ENCODE measurements around the gene PROX2.
A peak's percentile ranks its signal among the peaks of the same experiment; 100 is the strongest.

PROX2 gene

DNA sequence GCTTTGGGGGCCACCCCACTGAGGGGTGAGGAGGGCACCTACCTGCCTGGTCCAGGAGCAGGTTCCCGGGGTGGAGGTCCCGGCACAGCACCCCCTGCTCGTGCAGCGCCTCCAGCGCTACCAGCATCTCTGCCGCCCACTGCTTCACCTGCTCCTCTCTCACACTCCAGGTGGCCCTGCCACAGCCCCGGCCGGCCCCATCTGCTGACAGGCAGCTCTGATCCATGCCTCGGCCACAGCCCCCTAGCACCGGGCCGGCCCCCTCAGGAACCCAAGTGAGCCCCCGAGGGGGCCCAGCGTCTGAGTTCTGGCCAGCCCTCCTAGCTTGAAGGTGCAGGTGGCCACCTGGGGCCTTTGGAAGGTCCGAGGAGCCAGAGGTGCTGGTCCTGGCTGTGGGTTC, 33.6 kb upstream of the PROX2 start:
- DNase-seq (ENCODE audit: low read depth), result no peak

DNA sequence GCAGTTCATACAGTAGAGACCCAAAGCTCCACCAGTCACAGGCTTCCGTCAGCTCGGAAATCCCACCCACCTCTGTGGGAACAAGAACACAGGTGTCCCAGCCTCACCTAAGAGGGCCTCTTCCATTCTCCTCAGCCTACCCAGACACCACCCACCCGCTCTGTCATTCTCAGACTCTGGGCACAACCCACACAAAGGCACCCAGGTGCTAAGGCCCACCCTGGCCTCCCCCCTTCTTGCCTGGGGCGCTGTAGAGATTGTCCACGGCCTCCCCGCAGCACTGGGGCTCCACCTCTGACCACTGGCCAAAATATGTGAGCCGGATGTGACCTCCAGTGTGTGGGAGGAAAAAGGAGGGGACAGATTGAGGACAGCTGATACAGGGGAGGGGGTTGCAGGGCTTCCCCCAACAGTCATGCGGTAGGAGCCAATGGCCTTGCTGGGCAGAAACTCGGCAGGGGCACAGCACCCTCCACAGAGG, 33.0 kb upstream of the PROX2 start:
- no peak for DNase-seq (ENCODE audit: low read depth)

DNA sequence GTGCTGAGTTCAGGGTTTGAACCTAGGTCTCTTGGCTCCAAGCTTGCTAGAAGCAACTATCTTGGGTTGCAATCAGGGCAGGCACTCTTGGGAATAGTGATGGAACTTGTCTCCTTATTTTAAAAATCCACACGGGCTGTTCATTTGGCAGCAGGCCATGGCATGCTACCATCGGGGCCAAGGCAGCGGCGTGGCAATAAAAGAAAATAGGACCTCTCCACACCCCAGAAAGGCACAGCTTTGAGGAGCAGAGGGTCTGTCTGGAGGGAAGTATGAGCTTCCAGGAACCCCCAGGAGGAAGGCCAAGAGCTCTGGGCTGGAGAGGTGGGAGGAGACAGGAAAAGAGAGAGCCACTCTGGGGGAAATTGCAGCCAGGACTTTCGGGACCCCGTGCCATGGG, 31.8 kb upstream of the PROX2 start:
- DNase-seq (ENCODE audit: low read depth), result no peak

DNA sequence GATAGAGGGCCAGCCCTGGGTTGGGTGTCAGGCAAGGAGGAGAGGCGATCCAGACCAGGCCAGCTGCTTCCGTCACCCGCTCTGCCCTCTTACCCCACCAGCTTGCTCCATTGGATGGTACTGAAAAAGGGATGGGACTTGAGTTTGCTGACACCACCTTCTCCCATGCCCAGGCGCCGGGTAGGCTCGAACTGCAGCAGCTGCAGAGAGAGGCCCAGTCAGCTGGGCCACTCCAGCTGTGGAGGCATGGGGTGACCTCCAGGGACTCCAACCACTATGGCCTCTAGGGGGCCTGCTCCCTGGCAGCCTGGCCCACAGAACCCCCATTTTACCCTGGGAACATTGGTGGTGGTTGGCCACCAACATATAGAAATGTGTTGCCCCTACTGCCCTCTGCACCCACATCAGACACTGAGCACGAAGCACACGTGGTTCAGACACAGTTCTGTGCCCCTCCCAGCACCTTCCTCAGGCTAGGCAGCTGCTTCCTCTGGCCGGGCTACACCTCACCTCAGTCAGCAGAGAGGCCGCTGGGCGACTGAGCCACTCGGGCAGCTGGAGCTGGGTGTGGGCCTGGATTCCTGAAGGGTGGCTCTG, 31.1 kb upstream of the PROX2 start:
- DNase-seq (ENCODE audit: low read depth), result no peak

DNA sequence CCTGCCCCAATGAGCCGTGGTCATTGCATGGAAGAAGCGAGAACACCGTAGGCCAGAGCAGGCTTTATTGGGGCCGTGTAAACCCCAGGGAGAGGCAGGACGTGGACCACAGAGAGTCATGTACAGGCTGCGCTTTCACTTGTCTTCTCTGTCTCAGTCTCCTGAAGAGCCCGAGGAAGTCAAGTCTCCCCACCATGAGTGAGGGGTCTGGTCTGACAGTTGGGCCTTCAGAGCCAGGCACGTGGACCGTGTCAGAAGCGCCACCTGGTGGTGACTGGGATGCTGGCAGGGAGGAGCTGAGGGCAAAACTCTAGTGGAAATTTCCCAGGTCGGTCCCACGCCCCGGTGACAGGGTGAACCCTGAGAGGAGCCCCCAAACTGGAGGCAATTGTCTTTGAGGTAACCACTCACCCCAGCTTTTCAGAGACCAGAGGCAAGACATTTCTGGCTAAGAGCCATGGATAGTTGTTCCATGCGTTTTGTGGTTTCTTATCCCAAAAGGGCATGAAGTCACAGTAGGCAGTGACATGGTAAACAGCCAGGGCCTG, 29.7 kb upstream of the PROX2 start:
- peak; percentile 80 for DNase-seq (ENCODE audit: low read depth)

DNA sequence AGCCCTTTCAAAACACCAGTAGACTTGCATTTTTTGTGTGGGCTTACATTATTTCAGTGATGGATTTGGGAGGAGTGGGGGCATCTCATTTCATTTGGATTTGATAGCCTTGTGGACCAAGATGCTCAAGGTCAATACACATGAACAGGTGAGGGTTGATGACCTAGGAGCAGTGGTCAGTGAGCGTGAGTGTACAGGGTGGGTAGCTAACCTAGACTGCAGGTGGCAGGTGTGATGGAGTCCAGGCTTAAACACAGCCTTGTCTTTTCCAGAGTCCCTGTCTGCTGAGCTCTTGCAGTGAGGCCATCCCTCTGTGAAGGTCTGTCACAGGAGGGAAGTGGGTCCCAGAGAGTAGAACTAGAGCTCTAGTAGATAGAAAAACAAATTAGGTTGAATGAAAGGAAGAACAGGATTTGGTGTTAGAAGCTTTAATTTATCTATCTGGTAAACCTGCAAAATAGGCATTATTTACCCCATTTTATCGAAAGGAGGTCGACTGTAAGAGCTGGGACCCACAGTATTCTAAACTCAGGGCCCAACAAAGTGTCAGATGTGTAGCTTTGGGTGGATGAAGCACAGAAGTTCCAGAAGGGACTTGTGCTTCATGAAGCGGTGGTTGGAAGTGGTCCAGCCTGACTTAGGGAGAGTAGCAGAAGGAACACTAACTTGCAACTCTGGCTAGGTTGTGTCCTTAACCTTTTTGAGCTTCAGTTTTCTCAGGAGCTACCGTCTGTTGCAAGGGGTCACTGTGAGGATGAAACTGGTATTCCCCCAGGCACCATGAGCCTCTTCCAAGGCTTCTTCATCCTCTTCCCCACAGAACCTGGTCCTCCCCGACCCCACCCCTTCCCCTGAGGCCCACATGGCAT, 28.9 kb upstream of the PROX2 start:
- no peak for DNase-seq (ENCODE audit: low read depth)

DNA sequence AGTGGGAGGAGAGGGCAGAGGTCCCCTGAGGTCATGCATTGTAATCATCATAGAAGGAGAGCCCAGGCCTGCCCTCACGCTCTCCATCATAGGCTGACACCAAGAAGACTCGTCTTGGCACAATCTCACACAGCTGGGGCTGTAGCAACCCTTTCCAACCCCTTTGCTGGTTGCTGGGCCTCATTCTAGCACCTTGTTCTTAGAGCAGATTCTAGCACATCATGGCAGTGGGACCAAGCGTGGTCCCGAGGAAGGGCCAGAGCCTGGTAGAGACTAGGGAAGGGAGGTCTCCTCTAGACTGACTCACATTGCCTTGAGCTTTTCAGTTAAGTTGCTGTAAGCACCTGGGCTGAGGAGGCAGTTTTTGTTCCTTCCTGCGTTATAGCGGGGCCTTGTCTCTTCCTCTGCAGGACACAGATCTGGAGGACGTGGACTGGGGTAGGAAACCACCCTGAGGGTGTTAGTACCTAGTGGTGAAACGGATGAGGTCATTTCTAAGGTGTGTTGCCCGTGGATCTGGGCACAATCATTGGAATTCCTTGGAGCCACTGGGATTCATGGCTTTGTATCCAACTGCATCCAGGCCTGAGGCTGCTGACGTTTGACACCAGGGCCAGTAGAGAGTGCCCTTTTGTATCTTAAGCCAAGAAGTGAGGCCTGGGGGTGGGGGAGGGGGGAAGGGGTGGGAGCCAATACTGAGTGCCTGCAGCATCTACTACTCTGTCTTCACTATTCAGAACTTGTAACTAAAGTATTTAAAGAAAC, 27.2 kb upstream of the PROX2 start:
- DNase-seq (ENCODE audit: low read depth), result no peak

DNA sequence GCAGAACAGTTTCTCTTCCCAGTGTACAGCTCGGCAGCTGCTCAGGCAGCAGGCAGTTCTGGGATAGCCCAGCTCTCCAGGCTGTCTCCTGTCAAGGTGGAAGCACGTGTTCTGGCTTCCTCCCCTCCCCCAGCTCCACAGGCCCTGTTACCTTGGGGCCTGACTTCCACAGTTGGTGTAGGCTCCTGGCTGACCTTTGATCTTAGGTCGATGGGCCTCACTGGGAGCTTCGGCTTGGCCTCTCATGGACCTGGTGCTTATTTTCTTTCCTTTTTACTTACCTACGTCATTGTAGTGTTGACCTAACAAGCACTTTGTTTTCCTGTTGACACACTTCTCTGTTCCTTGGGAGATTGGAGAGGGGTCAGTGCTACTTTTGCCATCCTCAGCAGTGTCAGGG, 22.7 kb upstream of the PROX2 start:
- no peak for DNase-seq (ENCODE audit: low read depth)

DNA sequence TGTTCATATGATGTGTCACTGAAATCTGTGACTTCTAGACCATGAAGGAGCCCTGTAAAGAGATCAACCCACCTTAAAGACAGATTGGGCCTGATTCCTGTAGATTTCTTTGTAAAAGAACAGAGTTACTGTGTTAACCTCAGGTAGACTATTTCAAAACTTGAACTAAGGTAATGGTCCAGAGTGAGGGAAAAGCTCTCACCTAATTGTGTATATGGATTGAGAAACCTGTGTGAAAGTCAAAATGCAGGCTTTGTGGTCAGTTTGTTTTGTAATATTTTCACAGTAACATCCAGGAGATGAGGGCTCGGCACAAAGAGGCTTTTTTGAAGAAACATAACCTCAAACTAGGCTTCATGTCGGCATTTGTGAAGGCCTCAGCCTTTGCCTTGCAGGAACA, 22.1 kb upstream of the PROX2 start:
- DNase-seq (ENCODE audit: low read depth), result no peak

DNA sequence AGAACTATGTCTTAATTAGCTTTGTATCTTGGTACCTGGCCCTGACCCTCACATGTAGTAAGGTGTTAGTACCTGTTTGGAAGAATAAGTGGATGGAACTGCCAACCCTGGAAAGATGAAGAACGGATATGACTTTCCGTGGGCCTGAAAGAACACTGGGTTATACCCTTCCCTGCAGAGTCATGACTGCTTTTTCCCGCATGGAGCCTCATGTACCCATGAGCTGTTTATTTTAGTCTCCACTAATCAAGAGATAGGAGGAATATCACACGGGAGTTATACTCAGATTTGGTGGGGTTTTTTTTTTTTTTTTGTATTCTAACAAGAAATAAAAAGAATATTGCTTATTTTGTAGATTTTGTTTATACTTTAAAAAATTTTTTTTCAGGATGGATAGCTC, 21.7 kb upstream of the PROX2 start:
- no peak for DNase-seq (ENCODE audit: low read depth)

DNA sequence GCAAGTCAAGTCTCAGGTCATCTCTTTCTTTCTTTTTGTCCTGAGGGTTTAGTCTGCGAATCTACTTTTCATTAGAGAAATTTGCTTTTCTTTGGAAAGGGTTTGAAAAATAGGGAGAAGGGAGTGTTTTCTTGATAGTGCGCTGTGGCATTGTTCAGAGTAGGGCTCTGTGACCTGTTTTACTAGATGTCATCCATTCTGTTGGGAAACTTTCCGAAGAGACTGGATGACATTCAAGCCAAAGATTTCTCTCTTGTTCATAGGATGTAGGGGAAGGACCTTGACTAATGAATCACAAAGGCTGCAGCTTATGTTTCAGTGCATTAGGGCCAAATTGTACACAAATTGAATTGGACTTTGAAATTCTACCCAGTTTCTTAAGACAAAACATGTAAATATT, 20.5 kb upstream of the PROX2 start:
- no peak for DNase-seq (ENCODE audit: low read depth)

DNA sequence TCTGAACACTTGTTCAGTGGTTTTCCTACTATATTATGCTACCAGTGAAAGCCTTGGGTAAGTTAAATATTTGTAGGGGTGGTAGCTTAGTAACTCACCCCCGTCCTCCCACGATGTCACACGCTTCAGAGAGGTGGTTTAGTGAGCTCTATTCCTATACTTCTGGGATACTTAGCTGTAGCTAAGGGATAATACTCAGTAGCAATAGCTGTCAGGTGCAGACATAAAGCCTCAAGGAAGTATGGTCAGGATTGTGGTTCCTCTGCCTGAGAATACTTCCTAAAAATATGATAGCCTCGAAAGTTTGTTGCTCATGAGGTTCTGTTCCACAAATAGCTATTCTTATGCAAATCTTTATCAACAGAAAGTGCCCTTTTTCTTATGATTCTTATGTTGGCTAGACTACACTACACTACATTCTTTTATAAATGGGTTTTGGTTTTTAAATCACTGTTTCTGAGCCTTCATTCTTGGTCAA, 17.7 kb upstream of the PROX2 start:
- DNase-seq (ENCODE audit: low read depth), result no peak

DNA sequence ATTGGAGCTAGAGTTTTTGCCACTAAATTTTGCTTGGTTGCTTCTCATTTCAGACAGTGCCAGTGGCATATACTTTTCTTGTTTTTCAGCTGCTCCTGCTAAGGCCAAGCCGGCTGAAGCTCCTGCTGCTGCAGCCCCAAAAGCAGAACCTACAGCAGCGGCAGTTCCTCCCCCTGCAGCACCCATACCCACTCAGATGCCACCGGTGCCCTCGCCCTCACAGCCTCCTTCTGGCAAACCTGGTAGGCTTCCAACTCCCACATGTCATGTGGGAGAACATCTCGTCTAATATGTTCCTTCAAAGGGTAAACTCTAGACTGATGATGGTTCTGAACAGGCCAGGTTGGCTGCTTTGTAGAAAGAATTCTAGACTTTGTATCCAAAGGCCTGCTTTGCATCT, 16.8 kb upstream of the PROX2 start:
- DNase-seq (ENCODE audit: low read depth), result no peak

DNA sequence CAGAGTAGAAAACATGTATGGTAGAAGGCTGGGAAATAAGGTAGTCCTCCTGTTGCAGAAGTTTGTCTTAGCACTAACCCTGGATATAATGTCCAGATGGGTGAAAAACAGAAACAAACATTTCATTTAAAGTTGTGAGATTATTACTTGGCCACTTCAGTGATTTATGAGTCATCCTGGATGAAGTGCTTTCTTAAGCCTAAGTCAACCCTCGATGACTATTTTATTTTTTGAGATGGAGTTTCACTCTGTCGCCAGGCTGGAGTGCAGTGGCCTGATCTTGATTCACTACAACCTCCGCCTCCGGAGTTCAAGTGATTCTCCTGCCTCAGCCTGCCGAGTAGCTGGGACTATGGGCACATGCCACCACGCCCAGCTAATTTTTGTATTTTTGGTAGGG, 15.9 kb upstream of the PROX2 start:
- no peak for DNase-seq (ENCODE audit: low read depth)

DNA sequence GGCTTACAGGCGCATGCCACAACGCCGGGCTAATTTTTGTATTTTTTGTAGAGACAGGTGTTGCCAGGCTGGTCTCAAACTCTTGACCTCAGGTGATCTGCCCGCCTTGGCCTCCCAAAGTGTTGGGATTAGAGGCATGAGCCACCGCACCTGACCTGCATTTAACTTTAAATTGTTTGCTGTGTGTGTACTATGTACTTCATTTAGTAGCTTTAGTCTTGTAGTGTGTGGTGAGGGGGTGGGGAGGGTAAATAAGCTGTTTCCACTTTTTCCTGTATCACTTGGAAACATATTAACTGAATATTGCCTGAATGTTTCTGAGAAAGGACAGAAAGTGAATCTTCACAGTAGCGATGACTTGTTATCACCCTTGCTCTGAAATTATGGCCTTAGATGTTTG, 14.3 kb upstream of the PROX2 start:
- DNase-seq (ENCODE audit: low read depth), result no peak

DNA sequence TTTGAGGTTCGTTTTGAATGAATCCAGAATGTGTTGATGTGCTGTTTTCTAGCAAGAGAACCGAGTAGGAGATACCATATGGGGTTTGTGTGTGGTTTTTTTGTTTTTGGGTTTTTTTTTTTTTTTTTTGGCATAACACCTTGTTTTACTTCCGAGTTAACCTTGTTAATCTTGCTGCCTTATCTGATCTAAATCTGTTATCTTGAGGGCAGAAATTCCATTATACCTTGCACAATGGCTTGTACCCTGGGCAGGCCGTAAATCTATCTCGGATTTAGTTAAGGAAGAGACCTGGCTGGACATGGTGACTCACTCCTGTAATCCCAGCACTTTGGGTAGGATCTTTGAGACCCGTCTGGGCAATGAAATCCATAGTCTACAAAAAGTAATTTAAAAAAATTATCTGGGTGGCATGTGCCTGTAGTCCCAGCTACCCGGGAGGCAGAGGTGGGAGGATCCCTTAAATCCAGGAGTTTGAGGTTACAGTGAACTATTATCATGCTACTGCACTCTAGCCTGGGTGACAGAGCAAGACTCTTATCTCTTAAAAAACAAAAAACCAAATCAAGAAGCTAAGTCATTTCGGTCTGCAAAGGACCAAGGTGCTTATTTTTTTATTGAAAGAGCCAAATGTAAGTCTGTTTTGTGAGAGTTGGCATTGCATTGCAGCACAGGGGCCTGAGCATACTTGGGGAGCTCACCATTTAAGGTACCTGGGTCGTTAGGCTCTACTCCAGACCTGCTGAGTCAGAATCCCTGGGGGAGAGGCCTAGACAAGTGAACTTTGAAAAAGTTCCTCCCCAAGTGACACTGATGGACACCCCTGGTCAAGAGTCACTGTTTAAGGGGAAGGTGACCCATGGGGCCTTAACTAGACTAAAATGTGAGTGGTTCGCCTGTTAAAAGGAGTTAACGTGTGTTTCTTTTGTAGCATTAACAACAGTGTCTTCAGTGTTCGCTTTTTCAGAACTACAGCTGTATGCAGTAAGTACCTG, 12.5 kb upstream of the PROX2 start:
- no peak for DNase-seq (ENCODE audit: low read depth)

DNA sequence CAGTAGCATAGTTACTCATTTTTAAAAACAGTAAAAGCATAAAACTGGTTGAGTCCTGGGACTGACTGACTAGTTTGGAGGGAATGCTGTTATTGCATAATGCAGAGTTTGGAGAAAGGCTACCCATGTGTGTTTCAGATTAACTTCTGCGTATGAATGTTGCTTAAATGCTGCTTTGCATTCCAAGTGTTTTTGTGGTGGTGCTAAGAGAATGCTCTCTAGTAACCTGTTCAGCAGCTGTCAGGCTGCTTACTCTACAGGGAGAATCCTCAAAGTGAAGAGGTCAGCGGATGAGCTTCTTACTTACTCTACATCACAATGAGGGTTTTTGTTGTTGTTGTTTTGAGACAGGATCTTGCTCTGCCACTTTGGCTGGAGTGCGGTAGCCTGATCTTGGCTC, 10.1 kb upstream of the PROX2 start:
- DNase-seq (ENCODE audit: low read depth), result no peak

DNA sequence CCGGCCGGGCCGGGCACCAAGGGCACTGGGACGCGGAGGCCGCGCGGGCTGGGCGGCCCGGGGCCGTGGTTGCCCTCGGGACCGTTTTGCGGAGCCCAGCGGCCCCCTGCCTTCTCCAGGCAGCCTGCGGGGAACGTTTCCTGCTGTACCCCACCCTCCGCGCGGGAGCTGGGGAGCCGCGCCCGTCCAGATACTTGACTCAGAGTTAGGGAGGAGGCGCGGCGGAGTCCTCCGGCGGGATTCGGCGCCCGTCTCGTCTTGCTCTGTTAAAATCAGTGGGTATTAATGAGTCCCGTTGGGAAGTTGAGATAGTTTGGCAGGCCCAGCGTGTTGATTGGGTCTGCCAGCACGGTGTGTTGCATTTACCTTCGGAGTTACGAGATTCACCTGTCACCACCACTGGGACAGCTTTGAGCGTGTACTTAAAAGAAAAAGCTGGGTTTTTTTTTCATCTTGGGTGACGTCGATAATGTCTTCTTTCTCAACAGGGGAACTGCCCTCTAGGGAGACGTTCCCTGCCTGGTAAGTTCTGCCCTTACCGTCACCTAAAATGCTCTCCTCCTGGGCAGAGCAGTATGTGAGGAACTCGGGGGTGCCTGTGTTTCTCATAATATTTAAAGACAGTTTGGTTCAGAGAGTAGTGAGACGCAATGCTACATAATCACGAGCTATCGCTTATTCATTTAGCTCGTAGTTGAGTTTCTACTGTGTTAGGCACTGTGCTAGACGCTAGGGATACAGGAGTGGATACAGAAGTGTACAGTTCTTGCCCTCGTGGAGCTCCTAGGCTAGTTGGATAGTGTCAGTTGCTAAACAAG, 6.4 kb upstream of the PROX2 start:
- DNase-seq (ENCODE audit: low read depth), result peak; percentile 21

DNA sequence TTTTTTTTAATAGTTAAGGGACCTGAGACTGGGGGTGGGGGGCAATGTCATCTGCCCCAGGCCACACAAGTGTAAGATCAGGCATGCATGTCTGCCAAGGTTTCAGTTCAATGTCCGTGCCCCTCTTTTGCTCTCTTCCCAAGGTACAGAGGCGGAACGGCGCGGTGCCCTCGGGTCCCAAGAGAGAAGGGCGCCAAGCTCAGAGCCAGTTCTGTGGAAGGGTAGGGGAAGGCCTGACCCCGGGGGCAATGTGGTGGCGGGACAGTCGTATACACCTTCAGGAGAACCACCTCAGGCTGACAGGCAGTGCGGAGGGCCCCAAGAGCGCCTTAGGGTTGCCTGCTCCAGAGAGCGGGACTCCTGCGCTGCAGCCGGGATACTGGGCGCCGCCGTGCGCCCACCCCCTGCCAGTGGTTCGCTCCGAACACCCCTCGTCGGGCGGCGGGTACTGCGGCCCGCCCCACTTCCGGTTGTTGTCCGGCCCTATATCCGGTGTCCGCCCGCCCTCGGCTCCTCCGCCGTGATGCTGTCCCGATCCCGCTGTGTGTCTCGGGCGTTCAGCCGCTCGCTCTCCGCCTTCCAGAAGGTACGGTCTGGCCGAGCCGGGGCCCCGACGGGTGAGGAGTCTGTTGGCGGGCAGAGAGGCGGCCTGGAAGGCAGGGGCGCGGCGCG, 5.6 kb upstream of the PROX2 start, which contains the start of gene DLST:
Gene DLST (plus strand): TSS at position 486 of the 672 bp plus-strand sequence. CDS start 38 bp downstream, at position 524.
- peak; percentile 75 for DNase-seq (ENCODE audit: low read depth)
